Mammary epithelial cell (primary cell): ENCODE data around the gene ZCCHC14.

Experiments used
- EZH2 ChIP-seq: IDR thresholded peaks from 2 replicates; pipeline ENCODE4 v1.6.1; 2012; ENCODE audit warnings: low read length, inconsistent platforms, borderline replicate concordance
- TF ChIP-seq, protein P1 (sequence below), 2 donors: IDR thresholded peaks in 1 of 2; conservative IDR thresholded peaks in 1 of 2; 2 replicates each; pipeline ENCODE4 v1.5.1; 2011 to 2012; ENCODE audit warnings: inconsistent platforms in 2 of 2, low read length in 2 of 2, mild to moderate bottlenecking in 2 of 2, control low read depth in 1 of 2, low read depth in 1 of 2; ENCODE audit not compliant: insufficient read depth in 1 of 2; ENCODE audit errors: extremely low read depth in 1 of 2

GRCh38 chr16:87426423-87427215 lies 66.2 kb downstream of the ZCCHC14 start:
- TF ChIP-seq EZH2: no peak
- TF ChIP-seq, protein P1, sequence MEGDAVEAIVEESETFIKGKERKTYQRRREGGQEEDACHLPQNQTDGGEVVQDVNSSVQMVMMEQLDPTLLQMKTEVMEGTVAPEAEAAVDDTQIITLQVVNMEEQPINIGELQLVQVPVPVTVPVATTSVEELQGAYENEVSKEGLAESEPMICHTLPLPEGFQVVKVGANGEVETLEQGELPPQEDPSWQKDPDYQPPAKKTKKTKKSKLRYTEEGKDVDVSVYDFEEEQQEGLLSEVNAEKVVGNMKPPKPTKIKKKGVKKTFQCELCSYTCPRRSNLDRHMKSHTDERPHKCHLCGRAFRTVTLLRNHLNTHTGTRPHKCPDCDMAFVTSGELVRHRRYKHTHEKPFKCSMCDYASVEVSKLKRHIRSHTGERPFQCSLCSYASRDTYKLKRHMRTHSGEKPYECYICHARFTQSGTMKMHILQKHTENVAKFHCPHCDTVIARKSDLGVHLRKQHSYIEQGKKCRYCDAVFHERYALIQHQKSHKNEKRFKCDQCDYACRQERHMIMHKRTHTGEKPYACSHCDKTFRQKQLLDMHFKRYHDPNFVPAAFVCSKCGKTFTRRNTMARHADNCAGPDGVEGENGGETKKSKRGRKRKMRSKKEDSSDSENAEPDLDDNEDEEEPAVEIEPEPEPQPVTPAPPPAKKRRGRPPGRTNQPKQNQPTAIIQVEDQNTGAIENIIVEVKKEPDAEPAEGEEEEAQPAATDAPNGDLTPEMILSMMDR (conservative IDR thresholded peaks at IDR 0.05 in 1 of 2, IDR thresholded peaks at IDR 0.05 in 1 of 2; ENCODE audit: extremely low read depth in 1 of 2, insufficient read depth in 1 of 2, low read depth in 1 of 2, low read length in 2 of 2): no peak
